Right ventricle myocardium superior (tissue), 1 donor: ENCODE data around the gene EPHA3. TPM values are rescaled to one million over a fixed set of nuclear protein-coding genes. Genes with fewer than 3 reads are reported as not detected.
"Not testable (repeated sequence)": the region's sequence is repeated elsewhere in the genome, so short reads cannot be mapped to it uniquely, and the experiment has no call there.

Experiments
- ATAC-seq: fragments of 200-7000 bp; cut with Tn5 transposase; one replicate; pipeline ENCODE4 v1.9.1; 2020; ENCODE audit warnings: mild to moderate bottlenecking; ENCODE audit not compliant: poor library complexity
- DNase-seq: peaks from one replicate; pipeline ENCODE4 v3.0.0-alpha.2; 2020
- intact Hi-C: fragments of 100-400 bp; cut with DNase I; formaldehyde crosslinking; loops from one replicate; pipeline ENCODE4 v1.11.2; 2022
- total RNA-seq: library from RNA; stranded (reverse); fragmentation: NEBNext Ultra II Directional; extraction: Animal tissue kit (Norgen Biotek cat#: 25700); gene quantifications from one replicate; pipeline ENCODE4 v1.2.1, GENCODE V29; 2021
- donor health status: DM: no; HTN: yes; CAD: no; lungs with severe emphysema.

EPHA3 gene
- total RNA-seq, 1 donor from 2014 or later = 3.5 TPM

DNA sequence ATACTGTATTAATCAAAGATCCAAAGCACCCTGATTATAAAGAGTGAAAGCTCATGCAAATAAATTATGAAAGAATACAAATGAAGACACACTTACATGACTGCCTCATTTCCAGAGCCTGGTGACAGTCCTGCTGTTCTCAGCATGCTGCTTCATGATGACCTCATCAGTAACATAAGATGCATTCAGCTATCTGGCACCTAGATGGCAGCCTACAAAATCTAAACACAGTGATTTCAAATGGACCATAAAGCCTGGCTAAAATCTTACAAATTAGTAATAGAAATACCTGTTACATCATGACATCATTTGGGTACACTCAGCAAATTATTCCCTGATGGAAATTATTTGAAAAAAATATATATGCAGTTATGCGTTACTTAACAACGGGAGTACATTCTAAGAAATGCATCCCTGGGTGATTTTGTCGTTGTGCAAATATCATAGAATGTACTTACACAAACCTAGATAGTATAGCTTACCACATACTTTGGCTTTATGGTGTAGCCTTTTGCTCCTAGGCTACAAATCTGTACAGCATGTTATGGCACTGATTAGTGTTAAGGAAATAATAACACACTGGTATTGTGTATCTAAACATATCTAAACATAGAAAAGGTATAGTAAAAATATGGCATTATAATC, 207.2 kb downstream of the EPHA3 start:
- ATAC-seq = no peak
- DNase-seq = no peak
- intact Hi-C loops = no loop called here

DNA sequence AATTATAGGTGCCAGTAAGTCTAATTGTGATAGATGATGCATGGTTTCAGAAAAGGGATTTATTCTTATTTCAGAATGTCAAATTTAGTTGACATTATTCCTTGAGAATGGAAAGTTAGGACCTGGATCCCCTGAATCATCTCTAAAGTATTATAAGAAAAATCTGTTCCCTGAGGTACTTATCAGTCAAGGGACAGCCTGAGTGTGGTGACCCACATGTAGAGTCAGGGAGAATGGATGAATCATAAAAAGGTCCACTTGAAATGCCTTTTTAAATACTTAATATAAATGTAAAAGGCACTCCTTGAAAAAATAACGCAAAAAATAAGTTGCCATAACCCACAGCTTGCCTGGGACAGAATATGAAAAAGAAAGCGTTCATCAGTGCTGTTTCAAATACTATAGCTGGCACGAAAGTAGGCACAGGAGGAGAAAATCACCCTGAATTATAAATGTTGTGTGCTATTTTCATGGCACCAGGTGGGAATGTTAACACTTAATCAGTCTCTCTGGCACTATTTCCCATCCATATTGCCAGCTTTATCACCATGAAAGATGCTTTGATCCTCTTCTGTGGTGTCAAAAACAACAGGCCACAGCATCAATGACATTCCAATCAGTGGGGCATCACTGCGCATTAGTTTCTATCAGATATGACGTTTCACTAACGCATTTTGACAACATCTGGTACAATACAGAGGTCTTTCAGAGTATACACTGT, 208.5 kb downstream of the EPHA3 start:
- no peak for DNase-seq
- ATAC-seq = no peak
- intact Hi-C loops = no loop called here

DNA sequence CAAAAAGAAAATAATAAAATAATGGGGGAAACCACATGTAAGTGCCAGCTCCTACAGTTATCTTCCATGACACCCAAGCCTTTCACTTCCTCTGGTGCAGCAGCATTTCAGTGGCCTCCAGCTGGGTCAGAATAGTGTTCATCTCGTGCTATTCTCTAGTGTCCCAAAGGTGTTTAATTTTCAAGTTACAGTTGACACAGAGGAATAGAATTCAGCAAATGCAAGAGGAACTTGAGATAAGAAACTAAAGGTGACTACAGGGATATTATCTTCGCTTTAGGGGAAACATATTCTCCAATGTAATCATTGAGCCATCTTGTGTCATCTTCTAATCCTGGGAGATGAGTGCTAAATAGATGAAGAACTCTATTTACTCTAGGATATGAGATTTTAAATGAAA, 212.8 kb downstream of the EPHA3 start:
- intact Hi-C loops = no loop called here
- ATAC-seq = no peak
- DNase-seq = no peak

DNA sequence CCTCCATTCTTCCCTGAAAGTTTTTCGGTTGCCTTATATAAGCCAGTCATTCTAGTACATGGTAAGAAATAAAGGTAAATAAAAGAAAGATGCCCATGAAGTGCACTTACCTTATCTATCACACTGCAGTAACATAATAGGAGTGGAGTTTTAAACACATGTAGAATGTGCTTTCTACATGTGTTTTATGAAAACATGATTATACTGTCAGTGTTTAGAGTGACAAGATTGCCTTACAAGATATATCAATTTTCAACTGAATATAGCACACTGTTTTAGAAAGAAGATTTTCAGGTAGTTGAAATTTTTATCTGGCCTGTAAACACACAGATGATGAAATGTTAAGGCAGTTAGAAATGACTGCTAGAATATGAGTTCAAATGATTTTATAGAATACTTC, 219.6 kb downstream of the EPHA3 start:
- intact Hi-C loops = no loop called here
- DNase-seq = no peak
- ATAC-seq = no peak

DNA sequence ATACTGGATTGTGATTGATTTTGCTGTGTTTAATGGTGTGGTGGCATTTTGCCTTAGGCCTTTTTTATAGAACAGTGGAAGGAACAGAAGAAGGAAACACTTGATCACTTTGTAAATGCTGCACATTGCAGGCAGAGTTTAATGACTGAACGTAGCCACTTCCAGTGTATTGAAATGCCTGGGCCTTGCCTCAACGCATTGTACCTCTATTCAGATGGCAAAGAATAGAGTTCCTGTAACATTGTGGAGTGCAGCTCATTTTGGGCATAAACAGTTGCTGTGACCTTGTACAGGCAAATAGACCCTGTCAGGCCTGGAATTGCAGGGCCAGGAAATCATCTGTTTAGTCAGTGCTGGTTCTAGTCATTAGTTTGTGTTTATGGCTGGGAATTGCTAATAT, 225.0 kb downstream of the EPHA3 start:
- intact Hi-C loops = no loop called here
- no peak for ATAC-seq
- no peak for DNase-seq

DNA sequence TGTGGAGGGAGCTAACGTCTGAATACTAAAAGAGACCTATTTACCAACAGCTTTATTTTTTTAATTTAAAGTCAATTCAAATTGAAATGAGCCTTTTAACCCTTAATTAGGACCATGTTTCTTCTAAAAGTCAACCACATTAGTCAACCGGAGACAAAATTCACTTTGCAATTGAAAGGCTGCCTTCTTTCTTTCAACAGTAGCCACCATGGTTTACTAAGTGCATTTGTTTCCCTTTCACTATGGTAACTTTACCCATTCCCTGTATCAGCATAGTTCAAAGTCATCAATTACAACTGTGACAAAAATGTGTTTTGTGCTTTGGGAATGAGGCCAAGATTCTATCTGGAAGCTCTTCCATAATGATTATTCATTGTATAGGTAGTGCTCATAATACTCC, 225.4 kb downstream of the EPHA3 start:
- intact Hi-C loops = no loop called here
- no peak for DNase-seq
- ATAC-seq = no peak

DNA sequence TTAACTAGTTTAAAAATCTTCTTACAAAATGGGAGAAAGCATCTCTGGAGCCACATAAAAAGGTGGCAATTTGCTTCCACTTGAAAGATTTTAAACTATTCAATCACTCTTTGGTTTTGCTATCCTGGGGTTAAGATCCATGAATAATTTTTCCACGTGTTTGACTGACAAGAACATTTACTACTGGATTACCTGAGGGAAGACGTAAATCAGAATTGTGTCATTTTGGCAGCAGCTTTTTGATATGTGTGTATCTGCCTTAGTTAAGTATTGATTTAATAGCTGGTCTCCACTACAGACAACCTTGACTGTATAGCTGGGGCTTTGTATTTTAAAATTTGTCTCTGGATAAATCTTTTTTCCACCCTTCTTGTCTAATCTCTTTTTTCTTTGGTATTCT, 228.3 kb downstream of the EPHA3 start:
- DNase-seq = no peak
- intact Hi-C loops = no loop called here
- no peak for ATAC-seq

DNA sequence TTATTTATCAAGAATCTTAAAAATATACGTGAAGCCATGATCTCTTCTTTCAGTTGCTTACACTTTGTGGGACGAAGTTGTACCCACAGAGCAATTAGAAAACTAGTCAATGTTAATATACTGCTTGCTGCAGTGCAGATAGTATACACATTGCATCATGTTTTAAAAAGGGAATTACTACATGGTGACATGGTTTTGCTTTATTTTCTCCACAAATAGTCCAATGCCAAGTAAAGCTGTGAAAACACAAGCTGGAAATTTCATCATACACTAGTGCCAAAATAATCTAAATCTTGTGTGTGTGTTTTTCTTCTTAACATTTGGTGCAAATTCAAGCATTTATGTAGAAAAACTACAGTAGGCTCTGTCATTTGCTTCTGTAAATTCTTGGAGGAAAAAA, 233.0 kb downstream of the EPHA3 start:
- intact Hi-C loops = no loop called here

DNA sequence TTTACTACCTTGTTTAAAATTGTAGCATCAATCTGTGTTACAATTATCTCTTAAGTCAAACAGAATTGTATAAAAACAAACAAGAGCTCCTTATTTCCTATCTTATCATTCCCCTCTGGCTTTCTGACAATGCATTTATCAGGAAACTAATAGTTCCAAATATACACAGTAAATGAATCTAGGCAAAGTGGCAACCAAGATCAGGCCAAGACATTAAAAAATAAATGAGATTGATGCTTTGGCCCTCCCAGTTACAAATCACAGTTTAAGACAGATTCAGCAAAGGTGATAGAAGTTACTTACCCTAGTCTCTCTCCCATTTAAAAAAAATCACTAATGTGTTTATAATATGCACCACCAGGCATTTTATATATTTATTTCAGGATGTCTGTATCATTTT, 236.7 kb downstream of the EPHA3 start:
- DNase-seq = no peak
- intact Hi-C loops = no loop called here
- ATAC-seq = no peak

More for the DNA sequence above, 233.0 kb downstream of the EPHA3 start:
- DNase-seq (no peak), ATAC-seq (no peak)

DNA sequence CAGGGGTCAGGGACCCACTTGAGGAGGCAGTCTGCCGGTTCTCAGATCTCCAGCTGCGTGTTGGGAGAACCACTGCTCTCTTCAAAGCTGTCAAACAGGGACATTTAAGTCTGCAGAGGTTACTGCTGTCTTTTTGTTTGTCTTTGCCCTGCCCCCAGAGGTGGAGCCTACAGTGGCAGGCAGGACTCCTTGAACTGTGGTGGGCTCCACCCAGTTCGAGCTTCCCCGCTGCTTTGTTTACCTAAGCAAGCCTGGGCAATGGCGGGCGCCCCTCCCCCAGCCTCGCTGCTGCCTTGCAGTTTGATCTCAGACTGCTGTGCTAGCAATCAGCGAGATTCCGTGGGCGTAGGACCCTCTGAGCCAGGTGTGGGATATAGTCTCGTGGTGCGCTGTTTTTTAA, 243.5 kb downstream of the EPHA3 start:
- DNase-seq, ATAC-seq, intact Hi-C loops: not testable (repeated sequence)

DNA sequence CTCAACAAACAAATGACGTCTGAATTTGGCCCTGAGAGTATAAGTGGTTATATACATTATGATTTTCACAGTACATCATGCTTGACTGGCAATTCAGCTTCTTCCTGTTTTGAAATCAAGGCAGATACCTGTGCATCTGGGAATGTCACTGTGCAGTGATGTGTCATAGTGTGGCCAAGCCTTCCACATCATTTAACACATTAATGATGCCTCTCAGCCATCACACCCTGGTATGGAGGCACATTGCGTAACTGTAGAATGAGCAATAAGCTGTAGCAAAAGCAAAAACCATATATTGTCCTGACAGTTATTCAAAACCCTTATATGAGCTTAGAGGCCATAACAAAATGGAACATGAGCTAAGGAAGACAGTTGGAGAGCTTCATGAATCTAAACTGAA, 246.0 kb downstream of the EPHA3 start:
- intact Hi-C loops = no loop called here
- no peak for ATAC-seq
- DNase-seq = no peak

DNA sequence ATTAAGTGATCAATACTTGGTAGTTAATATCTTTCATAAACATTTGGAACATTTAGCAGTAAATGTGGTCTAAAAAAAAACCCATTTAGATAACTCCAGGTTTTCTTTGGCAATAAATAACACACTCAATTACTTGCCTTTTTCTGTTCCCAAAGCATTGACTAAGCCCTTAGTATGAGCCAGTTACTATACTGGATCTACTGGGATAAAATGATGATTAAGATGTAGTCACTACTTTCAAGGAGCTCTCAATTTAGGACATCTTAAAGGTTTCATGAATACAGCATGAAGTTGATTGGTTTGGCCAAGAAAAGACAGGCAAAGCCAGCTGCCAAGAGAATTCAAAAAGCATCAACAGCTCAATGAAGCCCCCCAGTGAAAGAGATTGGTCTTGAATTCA, 250.9 kb downstream of the EPHA3 start:
- ATAC-seq (no peak), DNase-seq (no peak)
- intact Hi-C loops = no loop called here

DNA sequence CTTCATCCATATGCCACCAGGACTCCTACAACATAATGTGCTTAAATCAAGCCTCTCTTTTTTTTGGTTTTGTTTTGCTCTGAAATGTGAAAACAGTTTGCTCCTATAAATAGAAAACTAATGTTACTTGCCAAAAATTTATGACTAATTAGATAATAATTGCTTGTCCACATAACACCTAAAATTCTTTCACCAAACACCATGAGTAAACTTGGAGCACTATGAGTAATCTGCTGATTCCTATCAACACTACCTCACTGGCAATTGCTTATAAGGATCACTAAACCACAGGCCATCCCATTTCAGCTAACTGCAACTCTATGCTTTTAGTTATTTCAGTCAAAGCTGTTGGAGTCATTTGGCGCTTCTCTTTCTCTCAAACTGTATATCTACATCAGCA, 252.7 kb downstream of the EPHA3 start:
- intact Hi-C loops = no loop called here
- ATAC-seq (no peak), DNase-seq (no peak)

DNA sequence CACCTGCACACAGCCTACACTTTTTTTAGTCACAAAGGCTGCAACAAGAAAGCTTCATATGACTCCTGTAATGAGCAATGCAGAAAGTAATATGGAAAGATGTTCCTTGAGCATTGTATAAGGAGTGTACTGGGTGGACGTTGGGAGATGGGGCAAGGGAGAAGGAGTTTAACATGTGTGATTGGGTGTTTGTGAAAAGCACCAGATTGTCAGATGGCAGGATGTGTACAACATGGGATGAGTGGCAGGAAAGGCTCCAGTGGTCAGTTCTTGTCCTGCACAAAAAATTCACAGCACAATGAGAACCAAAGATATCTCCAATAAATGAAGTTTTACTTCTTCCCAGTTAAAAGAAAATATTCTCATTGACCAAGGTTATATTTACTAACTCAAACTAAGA, 255.1 kb downstream of the EPHA3 start:
- DNase-seq (no peak), ATAC-seq (no peak)
- intact Hi-C loops = no loop called here

DNA sequence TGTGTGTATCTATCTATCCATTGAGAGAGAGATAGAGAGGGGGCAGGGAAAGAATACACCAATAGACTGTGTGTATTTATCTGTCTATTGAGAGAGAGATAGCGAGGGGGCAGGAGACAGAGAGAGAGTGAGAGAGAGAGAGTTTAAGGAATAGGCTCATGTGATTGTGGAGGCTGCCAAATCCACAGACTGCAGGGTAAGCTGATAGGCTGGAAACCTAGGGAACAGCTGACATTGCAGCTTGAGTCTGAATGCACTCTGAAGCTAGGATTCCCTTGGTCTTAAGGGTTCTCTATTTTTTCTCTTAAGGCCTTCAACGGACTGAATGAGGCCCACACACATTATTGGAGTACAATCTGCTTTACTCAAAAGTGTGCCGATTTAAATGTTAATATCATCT, 255.8 kb downstream of the EPHA3 start:
- no peak for ATAC-seq
- intact Hi-C loops = no loop called here

DNA sequence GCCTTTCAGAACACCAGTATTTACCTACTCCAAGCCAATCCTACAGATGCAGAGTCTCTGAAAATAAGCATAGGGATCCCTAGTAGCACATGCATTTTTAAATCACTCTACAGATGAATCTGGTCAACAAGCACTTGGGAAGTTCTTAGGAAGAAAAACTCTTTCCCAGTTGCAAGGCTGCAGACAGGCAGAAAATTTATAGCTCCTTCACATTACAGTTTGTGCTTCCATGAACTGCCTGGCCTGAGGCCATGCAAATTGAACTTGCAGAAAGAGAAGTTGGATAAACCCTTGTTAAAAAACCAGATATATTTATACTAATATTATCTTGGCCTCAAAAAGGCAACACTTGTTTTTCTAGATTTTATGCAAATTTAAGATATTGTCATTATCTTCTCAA, 256.9 kb downstream of the EPHA3 start:
- intact Hi-C loops = no loop called here
- DNase-seq (no peak), ATAC-seq (no peak)

More for the DNA sequence above, 255.8 kb downstream of the EPHA3 start:
- DNase-seq = no peak

DNA sequence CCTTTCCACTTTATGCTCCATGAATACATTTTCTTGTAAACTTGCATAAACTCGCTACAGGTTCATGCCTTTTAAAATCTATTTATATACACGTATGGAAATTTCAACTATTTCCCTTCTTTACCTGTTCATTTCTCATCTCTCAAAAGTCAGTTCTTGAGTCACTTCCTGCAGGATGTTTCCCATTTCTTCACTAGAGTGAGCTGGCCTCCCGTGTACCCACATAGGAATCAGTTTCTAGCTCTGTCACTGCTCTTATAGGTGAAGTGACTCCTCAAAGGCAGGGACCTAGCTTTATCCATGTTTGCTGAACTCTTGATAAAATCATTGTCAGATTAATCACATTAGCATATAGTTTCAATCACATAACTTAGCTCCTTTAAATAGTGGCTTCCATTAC, 259.7 kb downstream of the EPHA3 start:
- no peak for ATAC-seq
- intact Hi-C loops = no loop called here

DNA sequence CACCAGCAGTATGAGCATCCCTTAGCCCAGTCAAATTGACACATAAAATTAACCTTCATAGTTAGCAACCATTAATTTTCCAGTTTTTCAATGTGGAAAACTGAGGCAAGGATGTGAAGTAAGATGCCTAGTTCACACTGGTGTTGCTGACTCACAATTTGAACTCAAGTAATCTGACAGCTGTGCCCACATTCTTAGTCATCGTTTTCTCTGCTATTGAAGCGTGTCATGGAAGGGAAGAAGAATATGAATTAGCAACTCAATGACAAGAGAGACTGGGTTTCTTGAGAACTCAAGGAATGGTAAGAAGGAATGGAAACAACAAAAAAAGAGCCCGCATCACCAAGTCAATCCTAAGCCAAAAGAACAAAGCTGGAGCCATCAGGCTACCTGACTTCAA, 261.4 kb downstream of the EPHA3 start:
- intact Hi-C loops = no loop called here

More for the DNA sequence above, 259.7 kb downstream of the EPHA3 start:
- no peak for DNase-seq

DNA sequence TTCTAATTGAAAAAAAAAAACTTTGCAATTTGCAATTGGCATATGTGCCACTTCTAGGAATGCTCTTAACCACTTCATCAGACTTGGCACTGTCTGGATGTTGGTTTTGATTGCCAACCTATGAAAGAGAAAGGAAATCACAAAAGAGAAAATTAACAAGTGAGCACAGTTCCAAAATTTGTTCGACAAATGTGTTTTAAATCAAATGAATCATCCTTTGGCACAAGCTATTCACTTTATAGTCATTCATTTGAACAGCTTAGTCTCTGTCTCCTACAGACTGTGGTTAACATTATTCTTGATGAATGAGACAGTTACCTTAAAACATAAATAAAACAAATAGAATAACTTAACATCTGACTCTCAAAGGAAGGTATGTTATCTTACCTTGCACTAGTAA, 265.0 kb downstream of the EPHA3 start:
- intact Hi-C loops = no loop called here
- ATAC-seq = no peak
- DNase-seq = no peak

More for the DNA sequence above, 261.4 kb downstream of the EPHA3 start:
- DNase-seq = no peak
- no peak for ATAC-seq

DNA sequence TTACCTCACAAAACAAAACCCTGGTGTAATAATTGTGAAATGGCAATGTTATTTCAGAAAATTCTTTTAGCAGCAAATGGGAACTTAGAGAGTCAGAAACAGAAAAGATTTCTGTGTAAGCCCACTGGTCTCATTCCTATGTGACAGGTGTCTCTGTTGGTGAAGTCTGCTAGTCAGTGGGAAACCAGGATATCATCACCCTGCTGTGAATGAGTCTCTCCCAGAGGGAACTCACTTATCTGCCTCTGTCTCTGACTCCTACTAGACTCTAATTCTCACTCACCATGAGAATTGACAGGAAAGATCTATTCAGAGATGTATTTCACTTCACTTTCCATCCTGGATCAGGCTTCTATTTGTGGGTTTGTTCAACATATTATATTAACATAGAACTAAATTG, 266.0 kb downstream of the EPHA3 start:
- no peak for DNase-seq
- no peak for ATAC-seq
- intact Hi-C loops = no loop called here

DNA sequence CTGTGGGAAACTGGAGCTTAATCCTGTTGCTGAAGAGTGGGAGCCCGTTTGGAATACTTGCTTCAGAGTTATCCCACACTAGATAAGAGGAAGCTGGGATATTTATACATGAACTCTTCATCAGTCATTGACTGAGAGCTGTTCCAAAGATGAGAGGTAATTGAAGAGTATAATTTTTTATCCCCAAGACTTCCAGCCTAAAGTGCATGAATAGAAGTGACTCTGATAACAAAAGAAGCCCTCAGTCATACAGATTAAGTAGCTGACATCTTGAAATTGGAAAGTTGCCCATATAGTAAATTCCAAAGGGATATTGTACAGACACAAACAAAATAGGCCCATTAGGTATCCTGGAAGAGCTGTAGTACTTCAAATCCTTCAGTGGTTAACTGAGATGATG, 268.0 kb downstream of the EPHA3 start:
- DNase-seq (no peak), ATAC-seq (no peak)
- intact Hi-C loops = no loop called here
